ENCODE data around the gene SPI1. TPM values are rescaled to one million over a fixed set of nuclear protein-coding genes. Genes with fewer than 3 reads are reported as not detected.

Gene SPI1
- polyA plus RNA-seq, 1 donor = 10.2 TPM

DNA sequence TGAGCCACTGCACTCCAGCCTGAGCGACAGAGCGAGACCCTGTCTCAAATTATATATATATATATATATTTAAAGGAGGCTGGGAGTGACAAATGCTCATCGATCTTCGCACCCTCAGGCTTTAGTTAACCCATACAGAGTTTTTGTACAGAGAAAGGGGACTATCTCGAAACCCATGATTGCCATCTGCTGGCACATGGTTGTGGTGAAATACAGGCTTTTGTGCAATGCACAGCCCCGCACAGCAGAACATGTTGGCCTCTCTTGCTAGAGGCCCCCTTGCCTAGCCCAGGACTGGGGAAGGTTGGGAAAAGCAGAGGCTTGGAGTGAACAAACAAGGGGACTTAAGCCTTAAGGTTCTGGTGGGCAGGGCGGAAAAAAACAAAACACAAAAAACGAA, 29.5 kb downstream of the SPI1 start:
- no peaks in the 10 kb centered on the region for H3K27me3 ChIP-seq (ENCODE audit: control insufficient read depth, insufficient read depth, low read length)
- H3K4me1 ChIP-seq (ENCODE audit: control insufficient read depth, insufficient read depth, low read length) = no peaks in the 10 kb centered on the region
- no peaks in the 10 kb centered on the region for H3K9me3 ChIP-seq (ENCODE audit: control insufficient read depth, low read depth, low read length)
- H3K36me3 ChIP-seq (ENCODE audit: control insufficient read depth, insufficient read depth, low read length) = no peaks in the 10 kb centered on the region
- no CpG with 5 or more reads among the region's 8 CpGs for WGBS (ENCODE audit: insufficient coverage, low lambda C conversion rate)
- H3K4me3 ChIP-seq (ENCODE audit: low read length) = no peak overlapping the region
- H3K27ac ChIP-seq (ENCODE audit: low read length) = no peak overlapping the region
- no peak for DNase-seq

DNA sequence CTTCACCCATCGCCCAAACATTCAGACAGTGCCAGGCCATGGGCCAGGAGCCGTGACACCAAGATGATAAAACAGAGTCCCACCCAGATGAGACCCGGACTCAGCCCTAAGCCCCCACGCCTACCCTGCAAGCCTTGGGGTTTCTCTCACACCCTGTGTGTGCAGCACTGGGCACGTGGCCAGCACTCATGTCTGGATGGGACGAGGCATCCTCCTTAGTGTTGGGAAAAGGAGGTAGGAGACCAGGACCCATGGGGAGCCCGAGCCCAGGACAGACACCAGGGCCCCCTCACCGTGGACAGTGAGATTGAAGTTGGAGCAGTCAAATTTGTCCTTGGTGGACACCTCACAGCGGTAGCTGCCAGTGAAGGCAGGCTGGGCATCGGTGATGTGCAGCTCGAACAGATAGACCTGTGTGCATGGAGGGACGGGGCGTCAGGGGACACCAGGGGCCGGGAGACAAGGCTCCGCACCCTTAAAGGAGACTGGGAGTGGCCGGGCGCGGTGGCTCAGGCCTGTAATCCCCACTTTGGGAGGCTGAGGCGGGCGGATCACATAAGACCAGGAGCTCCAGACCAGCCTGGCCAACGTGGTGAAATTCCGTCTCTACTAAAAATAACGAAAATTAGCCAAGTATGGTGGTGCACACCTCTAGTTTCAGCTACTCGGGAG, 30.1 kb downstream of the SPI1 start:
- Histone ChIP-seq H3K36me3 (ENCODE audit: control insufficient read depth, insufficient read depth, low read length) (no peaks in the 10 kb centered on the region), H3K27me3 (ENCODE audit: control insufficient read depth, insufficient read depth, low read length) (no peaks in the 10 kb centered on the region), H3K4me3 (ENCODE audit: low read length) (no peak overlapping the region), H3K27ac (ENCODE audit: low read length) (no peak overlapping the region), H3K9me3 (ENCODE audit: control insufficient read depth, low read depth, low read length) (no peaks in the 10 kb centered on the region), H3K4me1 (ENCODE audit: control insufficient read depth, insufficient read depth, low read length) (no peaks in the 10 kb centered on the region)
- WGBS (ENCODE audit: insufficient coverage, low lambda C conversion rate) = no CpG with 5 or more reads among the region's 24 CpGs
- no peak for DNase-seq

DNA sequence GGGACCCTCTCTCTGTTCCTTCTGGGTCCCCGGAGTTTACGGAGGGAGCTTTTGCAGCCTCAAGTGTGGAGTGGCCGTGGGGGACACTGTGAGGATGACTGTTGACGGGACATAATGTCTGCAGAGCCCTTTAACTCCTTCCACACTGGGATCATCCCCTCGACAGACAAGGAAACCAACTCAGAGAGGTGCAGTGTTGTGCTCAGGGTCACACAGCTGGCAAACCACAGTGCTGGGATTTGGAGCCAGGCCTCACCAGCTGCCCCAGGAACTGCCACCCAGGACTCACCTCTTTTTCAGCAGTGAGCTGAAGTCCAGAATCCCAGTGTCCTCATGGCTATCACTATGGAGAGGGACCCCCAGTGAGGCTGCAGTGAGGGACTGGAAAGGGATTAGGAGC, 31.2 kb downstream of the SPI1 start:
- Histone ChIP-seq H3K9me3 (ENCODE audit: control insufficient read depth, low read depth, low read length) (no peaks in the 10 kb centered on the region), H3K27ac (ENCODE audit: low read length) (no peak overlapping the region), H3K4me3 (ENCODE audit: low read length) (no peak overlapping the region), H3K36me3 (ENCODE audit: control insufficient read depth, insufficient read depth, low read length) (no peaks in the 10 kb centered on the region), H3K4me1 (ENCODE audit: control insufficient read depth, insufficient read depth, low read length) (no peaks in the 10 kb centered on the region), H3K27me3 (ENCODE audit: control insufficient read depth, insufficient read depth, low read length) (no peaks in the 10 kb centered on the region)
- WGBS (ENCODE audit: insufficient coverage, low lambda C conversion rate) = no CpG with 5 or more reads among the region's 5 CpGs
- no peak for DNase-seq

DNA sequence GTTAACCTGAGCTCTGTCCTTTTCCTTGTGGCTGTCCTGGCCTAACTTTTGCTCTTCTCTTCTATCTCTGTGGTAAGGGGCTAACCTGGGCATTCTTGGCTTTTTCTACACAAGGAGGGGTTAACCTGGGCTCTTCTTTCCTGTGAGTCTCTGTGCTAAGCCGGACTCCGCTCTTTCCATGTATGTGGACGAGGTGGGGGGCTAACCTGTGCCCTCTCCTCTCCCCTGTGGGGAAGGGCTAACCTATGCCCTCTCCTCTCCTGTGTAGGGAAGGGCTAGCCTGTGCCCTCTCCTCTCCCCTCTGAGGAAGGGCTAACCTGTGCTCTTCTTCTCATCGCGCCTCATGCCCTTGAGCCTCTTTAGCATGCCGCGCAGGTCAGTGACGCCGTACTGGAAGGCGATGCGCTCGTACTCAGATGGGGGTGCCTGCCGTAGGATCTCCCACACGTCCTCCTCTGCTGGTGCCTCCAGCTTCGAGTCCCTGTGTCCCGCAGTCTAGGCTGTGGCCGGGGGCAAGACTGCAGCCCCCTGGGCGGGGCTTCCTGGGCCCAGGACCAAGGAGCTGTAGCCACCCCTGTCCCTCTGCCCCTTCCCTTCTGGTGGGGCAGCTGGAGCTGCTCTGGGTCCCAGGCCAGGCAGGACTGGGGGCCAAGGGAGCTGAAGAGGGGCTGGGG, 32.3 kb downstream of the SPI1 start:
- 100% methylated on average over 6 of the region's 18 CpGs for WGBS (ENCODE audit: insufficient coverage, low lambda C conversion rate)
- H3K4me1 ChIP-seq (ENCODE audit: control insufficient read depth, insufficient read depth, low read length) = no peaks in the 10 kb centered on the region
- no peak overlapping the region for H3K27ac ChIP-seq (ENCODE audit: low read length)
- no peaks in the 10 kb centered on the region for H3K9me3 ChIP-seq (ENCODE audit: control insufficient read depth, low read depth, low read length)
- no peak overlapping the region for H3K4me3 ChIP-seq (ENCODE audit: low read length)
- no peaks in the 10 kb centered on the region for H3K36me3 ChIP-seq (ENCODE audit: control insufficient read depth, insufficient read depth, low read length)
- no peak for DNase-seq
- H3K27me3 ChIP-seq (ENCODE audit: control insufficient read depth, insufficient read depth, low read length) = no peaks in the 10 kb centered on the region

DNA sequence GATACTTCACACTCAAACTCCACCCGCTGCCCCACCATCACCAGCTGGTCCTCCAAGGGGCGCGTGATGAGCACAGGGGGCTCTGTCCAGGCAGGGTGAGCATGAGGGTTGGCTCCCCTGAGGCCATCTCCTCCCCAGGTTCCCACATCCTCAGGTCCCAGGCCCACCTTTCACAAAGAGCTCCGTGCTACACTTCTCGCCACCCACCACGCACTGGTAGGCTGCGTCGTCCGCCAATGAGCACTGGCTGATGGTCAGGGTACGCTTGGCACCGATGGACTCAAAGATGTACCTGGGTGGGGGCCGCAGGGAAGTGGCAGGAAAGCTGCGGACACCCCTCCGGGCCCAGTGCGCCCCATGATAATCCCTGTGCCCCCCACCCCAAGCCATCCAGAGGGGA, 35.5 kb downstream of the SPI1 start:
- Histone ChIP-seq H3K9me3 (ENCODE audit: control insufficient read depth, low read depth, low read length) (no peaks in the 10 kb centered on the region), H3K4me3 (ENCODE audit: low read length) (no peak overlapping the region), H3K4me1 (ENCODE audit: control insufficient read depth, insufficient read depth, low read length) (no peaks in the 10 kb centered on the region), H3K27ac (ENCODE audit: low read length) (no peak overlapping the region), H3K27me3 (ENCODE audit: control insufficient read depth, insufficient read depth, low read length) (no peaks in the 10 kb centered on the region), H3K36me3 (ENCODE audit: control insufficient read depth, insufficient read depth, low read length) (no peaks in the 10 kb centered on the region)
- WGBS (ENCODE audit: insufficient coverage, low lambda C conversion rate) = no CpG with 5 or more reads among the region's 15 CpGs
- no peak for DNase-seq

DNA sequence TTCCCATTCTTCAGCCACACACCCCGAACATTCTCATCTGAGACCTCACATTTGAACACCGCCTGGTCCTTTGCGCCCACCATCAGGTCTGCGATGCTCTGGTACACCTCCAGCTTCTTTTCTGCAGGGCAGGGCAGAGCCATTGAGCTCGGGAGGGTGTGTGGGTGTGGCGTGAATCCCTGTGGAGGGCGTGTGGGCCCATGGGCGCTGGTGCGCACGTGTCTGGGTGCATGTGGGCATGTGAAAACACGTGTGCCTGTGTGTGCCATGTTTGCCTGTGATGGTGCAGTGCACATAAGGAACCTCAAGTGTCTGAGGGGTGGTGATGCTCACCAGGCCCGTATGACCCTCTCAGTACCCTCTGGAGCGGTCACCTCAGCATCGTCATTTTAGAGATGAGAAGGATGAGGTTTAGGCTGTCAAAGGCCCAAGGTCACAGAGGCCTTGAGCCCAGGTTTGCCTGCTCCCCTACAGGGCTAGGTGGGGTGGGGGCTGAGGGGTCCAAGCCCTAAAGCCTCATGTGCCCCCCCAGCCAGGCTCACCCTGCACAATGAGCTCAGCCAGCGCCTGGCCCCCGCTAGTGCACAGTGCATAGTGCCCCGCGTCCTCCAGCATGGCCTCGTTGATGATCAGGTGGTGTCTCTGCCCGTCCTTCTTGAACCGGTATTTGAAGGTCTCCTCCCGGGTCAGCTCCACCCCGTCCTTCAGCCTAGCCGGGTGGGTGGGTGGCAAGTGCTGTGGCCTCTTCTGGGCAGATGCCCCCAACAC, 36.1 kb downstream of the SPI1 start:
- no peaks in the 10 kb centered on the region for H3K4me1 ChIP-seq (ENCODE audit: control insufficient read depth, insufficient read depth, low read length)
- H3K9me3 ChIP-seq (ENCODE audit: control insufficient read depth, low read depth, low read length) = no peaks in the 10 kb centered on the region
- H3K36me3 ChIP-seq (ENCODE audit: control insufficient read depth, insufficient read depth, low read length) = no peaks in the 10 kb centered on the region
- H3K27me3 ChIP-seq (ENCODE audit: control insufficient read depth, insufficient read depth, low read length) = no peaks in the 10 kb centered on the region
- no CpG with 5 or more reads among the region's 24 CpGs for WGBS (ENCODE audit: insufficient coverage, low lambda C conversion rate)
- H3K27ac ChIP-seq (ENCODE audit: low read length) = no peak overlapping the region
- H3K4me3 ChIP-seq (ENCODE audit: low read length) = no peak overlapping the region
- no peak for DNase-seq

DNA sequence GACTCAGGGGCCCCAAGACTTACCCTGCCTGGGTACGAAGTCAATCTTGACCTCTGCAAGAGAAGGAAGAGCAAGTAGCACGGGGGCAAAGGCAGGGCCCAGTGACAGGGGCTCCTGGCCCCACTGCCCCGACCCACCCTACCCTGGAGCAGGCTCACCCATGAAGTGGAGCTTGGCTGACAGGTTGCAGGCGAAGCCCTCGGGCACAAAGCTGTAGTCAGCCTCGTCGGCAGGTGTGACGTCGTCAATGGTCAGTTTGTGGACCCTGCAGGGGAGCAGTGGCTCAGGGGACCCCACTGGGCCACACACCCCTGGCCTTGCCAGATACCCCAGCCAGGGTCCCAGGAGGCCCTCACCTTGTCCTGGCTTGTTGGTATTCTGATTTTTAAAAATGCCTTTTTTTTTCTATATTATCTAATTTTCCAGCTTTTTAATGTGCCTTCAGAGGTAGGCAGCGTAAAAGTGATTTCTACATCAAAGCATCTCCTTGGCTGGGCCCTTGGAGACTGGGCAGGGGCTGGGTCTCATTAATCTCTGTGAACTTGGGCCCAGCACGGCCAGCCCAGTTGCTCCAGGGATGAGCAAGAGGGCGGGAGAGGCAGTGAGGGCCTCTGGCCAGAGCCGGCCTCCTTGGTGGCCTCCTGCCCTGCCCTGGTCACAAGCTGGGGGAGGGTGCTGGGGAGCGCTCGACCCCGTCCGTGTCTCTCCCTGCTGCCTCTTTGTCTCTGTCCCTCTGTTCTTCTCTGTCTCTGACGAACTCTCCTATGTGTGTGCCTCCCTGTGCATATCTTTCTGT, 37.2 kb downstream of the SPI1 start:
- H3K36me3 ChIP-seq (ENCODE audit: control insufficient read depth, insufficient read depth, low read length) = no peaks in the 10 kb centered on the region
- H3K9me3 ChIP-seq (ENCODE audit: control insufficient read depth, low read depth, low read length) = no peaks in the 10 kb centered on the region
- DNase-seq = no peak
- no peaks in the 10 kb centered on the region for H3K4me1 ChIP-seq (ENCODE audit: control insufficient read depth, insufficient read depth, low read length)
- 83% methylated on average over 1 of the region's 18 CpGs for WGBS (ENCODE audit: insufficient coverage, low lambda C conversion rate)
- no peak overlapping the region for H3K27ac ChIP-seq (ENCODE audit: low read length)
- H3K27me3 ChIP-seq (ENCODE audit: control insufficient read depth, insufficient read depth, low read length) = no peaks in the 10 kb centered on the region
- no peak overlapping the region for H3K4me3 ChIP-seq (ENCODE audit: low read length)

DNA sequence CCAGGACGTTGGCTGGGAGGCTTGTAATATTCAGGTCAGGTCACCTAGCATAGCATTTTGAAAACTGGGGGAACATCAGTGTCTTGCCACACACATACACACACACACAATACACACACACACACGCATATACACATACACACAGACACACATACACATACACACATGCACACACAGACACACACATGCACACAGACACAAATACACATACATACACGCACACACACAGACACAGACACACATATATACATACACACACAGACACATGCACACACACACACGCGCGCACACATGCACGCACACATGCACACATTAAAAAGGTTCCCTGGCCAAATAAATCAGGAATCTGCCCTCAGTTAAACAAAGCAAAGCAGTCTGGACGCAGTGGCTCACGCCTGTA, 38.3 kb downstream of the SPI1 start:
- 60% methylated on average over 1 of the region's 9 CpGs for WGBS (ENCODE audit: insufficient coverage, low lambda C conversion rate)
- no peak for DNase-seq
- H3K27ac ChIP-seq (ENCODE audit: low read length) = no peak overlapping the region
- no peaks in the 10 kb centered on the region for H3K27me3 ChIP-seq (ENCODE audit: control insufficient read depth, insufficient read depth, low read length)
- no peaks in the 10 kb centered on the region for H3K4me1 ChIP-seq (ENCODE audit: control insufficient read depth, insufficient read depth, low read length)
- H3K4me3 ChIP-seq (ENCODE audit: low read length) = no peak overlapping the region
- H3K9me3 ChIP-seq (ENCODE audit: control insufficient read depth, low read depth, low read length) = no peaks in the 10 kb centered on the region
- H3K36me3 ChIP-seq (ENCODE audit: control insufficient read depth, insufficient read depth, low read length) = no peaks in the 10 kb centered on the region

DNA sequence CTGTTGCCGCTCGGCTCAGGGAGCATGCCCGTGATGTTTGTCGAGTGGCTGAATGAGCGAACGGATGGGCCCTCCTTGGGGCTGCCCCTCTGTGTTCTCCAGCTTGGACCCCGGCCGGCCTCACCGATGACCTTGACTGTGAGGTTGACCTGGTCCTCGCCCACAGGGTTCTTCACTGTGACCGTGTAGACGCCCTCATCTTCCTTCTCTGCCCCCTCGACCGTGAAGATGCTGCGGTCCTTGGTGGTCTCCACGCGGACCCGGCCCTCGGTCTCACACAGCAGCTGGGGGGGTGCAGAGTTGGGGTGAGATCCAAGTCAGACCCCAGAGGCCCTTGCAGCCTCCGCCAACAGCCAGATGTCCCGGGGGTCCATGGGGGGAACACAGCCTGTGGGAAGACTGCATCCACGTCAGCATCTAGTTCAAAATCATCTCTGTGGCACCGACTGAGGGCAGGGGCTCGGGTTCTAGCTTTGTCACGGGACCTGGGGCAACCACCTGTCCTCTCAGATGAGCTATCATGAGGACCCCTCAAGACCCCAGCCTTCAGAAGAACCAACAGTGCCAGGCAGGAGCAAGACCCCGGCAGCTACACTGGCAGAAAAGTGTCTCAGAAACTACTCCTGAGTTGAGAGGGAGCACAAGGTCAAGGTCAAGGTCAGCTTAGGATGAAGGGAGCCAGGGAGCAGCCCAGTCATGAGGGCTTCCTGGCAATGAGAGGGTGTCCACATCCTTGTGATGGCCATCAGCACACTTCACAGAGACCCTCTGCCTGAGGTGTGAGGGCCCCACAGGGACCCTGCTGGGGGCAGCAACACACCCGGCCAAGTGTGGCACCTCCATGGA, 39.7 kb downstream of the SPI1 start:
- H3K27me3 ChIP-seq (ENCODE audit: control insufficient read depth, insufficient read depth, low read length) = no peaks in the 10 kb centered on the region
- WGBS (ENCODE audit: insufficient coverage, low lambda C conversion rate) = no CpG with 5 or more reads among the region's 27 CpGs
- no peak for DNase-seq
- H3K9me3 ChIP-seq (ENCODE audit: control insufficient read depth, low read depth, low read length) = no peaks in the 10 kb centered on the region
- H3K36me3 ChIP-seq (ENCODE audit: control insufficient read depth, insufficient read depth, low read length) = no peaks in the 10 kb centered on the region
- H3K4me1 ChIP-seq (ENCODE audit: control insufficient read depth, insufficient read depth, low read length) = no peaks in the 10 kb centered on the region
- no peak overlapping the region for H3K4me3 ChIP-seq (ENCODE audit: low read length)
- H3K27ac ChIP-seq (ENCODE audit: low read length) = no peak overlapping the region
